Measurements from ENCODE around the gene BEST1. TPM values are rescaled to one million over a fixed set of nuclear protein-coding genes. Genes with fewer than 3 reads are reported as not detected.

BEST1 gene
- polyA plus RNA-seq, 2 of the 4 experiments (the other 2 are of a cell fraction): 1.2 to 1.9 TPM

DNA sequence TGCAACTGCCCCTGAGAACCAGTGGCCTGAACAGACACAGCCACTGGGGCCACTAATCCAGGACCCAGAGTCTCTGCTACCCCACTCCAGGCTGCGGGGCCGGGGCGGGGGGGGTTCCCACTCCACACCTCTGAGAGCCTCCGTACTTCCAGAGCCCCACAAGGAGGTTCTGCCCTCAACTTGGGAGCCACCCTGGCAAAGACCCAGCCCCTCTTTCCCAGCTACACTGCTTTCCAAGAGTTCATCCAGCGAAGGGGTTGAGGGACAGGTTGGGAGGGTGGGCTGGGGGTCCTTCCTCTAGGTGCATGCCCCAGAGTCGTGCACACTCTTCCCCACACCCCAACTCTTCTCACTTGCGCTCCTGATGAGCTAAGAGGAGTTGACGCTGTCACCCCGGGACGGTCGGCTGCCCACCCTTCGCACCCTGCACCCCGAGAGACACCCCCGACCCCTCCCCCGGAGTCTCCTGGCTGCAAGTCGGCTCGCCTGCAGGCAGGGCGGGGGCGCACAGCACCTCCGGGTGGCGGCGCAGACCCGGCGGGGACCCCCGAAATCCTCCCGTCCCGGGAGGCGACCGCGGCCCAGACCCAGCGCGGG, 33.3 kb upstream of the BEST1 start:
- TF ChIP-seq TFCP2L1 (CRISPR knock-in tag; IDR thresholded peaks at IDR 0.05) (no peak), HES2 (IDR thresholded peaks at IDR 0.05) (no peak), MAZ (IDR thresholded peaks at IDR 0.05; ENCODE audit: borderline replicate concordance, low read depth, low read length) (no peak), FOSB (CRISPR knock-in tag; IDR thresholded peaks at IDR 0.05) (no peak), NPAS2 (CRISPR knock-in tag; IDR thresholded peaks at IDR 0.05; ENCODE audit: borderline replicate concordance) (no peak), USF2 (IDR thresholded peaks at IDR 0.05) (no peak), ZSCAN20 (CRISPR knock-in tag; IDR thresholded peaks at IDR 0.05) (no peak), ZC3H11A (IDR thresholded peaks at IDR 0.05) (no peak), FOXS1 (CRISPR knock-in tag; IDR thresholded peaks at IDR 0.05) (no peak), RAD21 (conservative IDR thresholded peaks at IDR 0.05 in 1 of 2, IDR thresholded peaks at IDR 0.05 in 1 of 2) (no peak), GATA3 (IDR thresholded peaks at IDR 0.05; ENCODE audit: borderline replicate concordance) (no peak), CHD4 (IDR thresholded peaks at IDR 0.05; ENCODE audit: borderline replicate concordance) (no peak), HDAC2 (IDR thresholded peaks at IDR 0.05) (no peak), ZNF302 (CRISPR knock-in tag; IDR thresholded peaks at IDR 0.05) (no peak), NFE2L2 (conservative IDR thresholded peaks at IDR 0.05; ENCODE audit: low read length) (no peak), KDM5A (IDR thresholded peaks at IDR 0.05) (no peak), FOSL2 (IDR thresholded peaks at IDR 0.05) (no peak), FOSL2 (CRISPR knock-in tag; IDR thresholded peaks at IDR 0.05) (no peak)
- TF ChIP-seq, protein P1, sequence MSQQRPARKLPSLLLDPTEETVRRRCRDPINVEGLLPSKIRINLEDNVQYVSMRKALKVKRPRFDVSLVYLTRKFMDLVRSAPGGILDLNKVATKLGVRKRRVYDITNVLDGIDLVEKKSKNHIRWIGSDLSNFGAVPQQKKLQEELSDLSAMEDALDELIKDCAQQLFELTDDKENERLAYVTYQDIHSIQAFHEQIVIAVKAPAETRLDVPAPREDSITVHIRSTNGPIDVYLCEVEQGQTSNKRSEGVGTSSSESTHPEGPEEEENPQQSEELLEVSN (IDR thresholded peaks at IDR 0.05; ENCODE audit: borderline replicate concordance, low read depth): no peak
- TF ChIP-seq, protein P2, sequence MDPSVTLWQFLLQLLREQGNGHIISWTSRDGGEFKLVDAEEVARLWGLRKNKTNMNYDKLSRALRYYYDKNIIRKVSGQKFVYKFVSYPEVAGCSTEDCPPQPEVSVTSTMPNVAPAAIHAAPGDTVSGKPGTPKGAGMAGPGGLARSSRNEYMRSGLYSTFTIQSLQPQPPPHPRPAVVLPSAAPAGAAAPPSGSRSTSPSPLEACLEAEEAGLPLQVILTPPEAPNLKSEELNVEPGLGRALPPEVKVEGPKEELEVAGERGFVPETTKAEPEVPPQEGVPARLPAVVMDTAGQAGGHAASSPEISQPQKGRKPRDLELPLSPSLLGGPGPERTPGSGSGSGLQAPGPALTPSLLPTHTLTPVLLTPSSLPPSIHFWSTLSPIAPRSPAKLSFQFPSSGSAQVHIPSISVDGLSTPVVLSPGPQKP (IDR thresholded peaks at IDR 0.05; ENCODE audit: low read depth, low read length): no peak
- Histone ChIP-seq H3K9me3 (no peaks in the 10 kb centered on the region), H3K4me2 (peak overlapping the region; percentile 93), H3K4me1 (peaks cover 23% of the 10 kb centered on the region), H3K27ac (peak overlapping the region; percentile 79 to 94), H3K4me3 (peak overlapping the region; percentile 63)
- ChIA-PET POLR2A (no interaction called here), CTCF (interaction anchor here (4.0 to 11.5 kb wide), 2 partner anchors 17 to 31 kb away, joined by 21 to 198 read pairs; no protein-coding TSS in a partner anchor)
- ATAC-seq (peak; percentile 1 to 3; a peak in 2 of 6 replicates), FAIRE-seq (no peak), DNase-seq (ENCODE audit: low read depth in 1 of 2, low spot score in 1 of 2) (no peak)
- WGBS (ENCODE audit: missing lambda C conversion rate): 35% methylated on average over 4 of the region's 32 CpGs

- H3K4me2 ChIP-seq: peak within 1 kb of the TSS; percentile 93
- 28% methylated on average over 8 of the region's 74 CpGs for WGBS (ENCODE audit: missing lambda C conversion rate)
- FAIRE-seq: no peak
- peak within 1 kb of the TSS; percentile 63 for H3K4me3 ChIP-seq
- peak within 1 kb of the TSS; percentile 79 to 94 for H3K27ac ChIP-seq
- CTCF ChIA-PET: interaction anchor here (4.0 to 11.5 kb wide), 2 partner anchors 18 to 30 kb away, joined by 21 to 198 read pairs; no protein-coding TSS in a partner anchor
- DNase-seq (ENCODE audit: low read depth in 1 of 2, low spot score in 1 of 2): peak; percentile 30 to 66
- peak; percentile 64 to 65 for ATAC-seq
- POLR2A ChIA-PET: no interaction called here
- H3K4me1 ChIP-seq: peaks cover 24% of the 10 kb centered on the region
- H3K9me3 ChIP-seq: no peaks in the 10 kb centered on the region
- TF ChIP-seq CEBPB (IDR thresholded peaks at IDR 0.05): no peak
- TF ChIP-seq MAFK (IDR thresholded peaks at IDR 0.05; ENCODE audit: partially characterized antibody): no peak
- no peak for TF ChIP-seq POLR2AphosphoS2 (conservative IDR thresholded peaks at IDR 0.05; ENCODE audit: low read length)
- 0 out of 2 replicates have a peak, but pooled peaks have one; percentile 22 for TF ChIP-seq HDAC2 (IDR thresholded peaks at IDR 0.05)
- no peak for TF ChIP-seq RFX5 (IDR thresholded peaks at IDR 0.05)
- no peak for TF ChIP-seq USF2 (IDR thresholded peaks at IDR 0.05)
- TF ChIP-seq EHF (CRISPR knock-in tag; IDR thresholded peaks at IDR 0.05): no peak
- TF ChIP-seq BHLHE40 (IDR thresholded peaks at IDR 0.05; ENCODE audit: low read depth, low read length): peak; percentile 47; the same call in 1 of the 2 replicates
- TF ChIP-seq GATA3 (IDR thresholded peaks at IDR 0.05; ENCODE audit: borderline replicate concordance): no peak
- TF ChIP-seq, protein P3, sequence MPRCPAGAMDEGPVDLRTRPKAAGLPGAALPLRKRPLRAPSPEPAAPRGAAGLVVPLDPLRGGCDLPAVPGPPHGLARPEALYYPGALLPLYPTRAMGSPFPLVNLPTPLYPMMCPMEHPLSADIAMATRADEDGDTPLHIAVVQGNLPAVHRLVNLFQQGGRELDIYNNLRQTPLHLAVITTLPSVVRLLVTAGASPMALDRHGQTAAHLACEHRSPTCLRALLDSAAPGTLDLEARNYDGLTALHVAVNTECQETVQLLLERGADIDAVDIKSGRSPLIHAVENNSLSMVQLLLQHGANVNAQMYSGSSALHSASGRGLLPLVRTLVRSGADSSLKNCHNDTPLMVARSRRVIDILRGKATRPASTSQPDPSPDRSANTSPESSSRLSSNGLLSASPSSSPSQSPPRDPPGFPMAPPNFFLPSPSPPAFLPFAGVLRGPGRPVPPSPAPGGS (IDR thresholded peaks at IDR 0.05): no peak
- TF ChIP-seq HOXA7 (CRISPR knock-in tag; IDR thresholded peaks at IDR 0.05): no peak
Measured at GRCh38 chr11:61917334-61918109, 32.6 kb upstream of the BEST1 start, which contains the start of gene RAB3IL1. Gene RAB3IL1, minus strand, starts transcription at chr11:61917566. Its CDS starts 199 bp downstream, at chr11:61917367.

Measured in A549 (cell line).